ENCODE results near the gene CXCL1.
"Not testable (repeated sequence)": the region's sequence is repeated elsewhere in the genome, so short reads cannot be mapped to it uniquely, and the experiment has no call there.

The CXCL1 gene

DNA sequence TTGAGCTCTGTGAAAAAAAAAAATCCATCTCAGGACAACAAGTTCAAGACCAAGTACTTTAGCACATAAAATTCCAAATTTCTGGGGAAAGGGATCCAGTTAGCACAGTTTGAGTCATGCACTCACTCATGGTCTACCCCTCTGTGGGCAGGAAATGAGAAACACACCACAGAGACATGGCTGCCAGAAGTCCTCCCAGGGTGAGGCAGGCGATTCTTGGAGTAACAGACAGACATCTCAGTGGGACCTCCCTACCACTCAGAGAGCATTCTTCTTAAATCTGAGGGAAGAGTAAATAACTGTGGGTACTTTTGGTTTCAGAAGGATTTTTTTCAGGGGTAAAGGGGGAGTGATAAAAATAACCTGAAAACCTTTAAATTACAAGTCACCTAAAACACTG, 14.1 kb downstream of the CXCL1 start:
- no peak for DNase-seq

DNA sequence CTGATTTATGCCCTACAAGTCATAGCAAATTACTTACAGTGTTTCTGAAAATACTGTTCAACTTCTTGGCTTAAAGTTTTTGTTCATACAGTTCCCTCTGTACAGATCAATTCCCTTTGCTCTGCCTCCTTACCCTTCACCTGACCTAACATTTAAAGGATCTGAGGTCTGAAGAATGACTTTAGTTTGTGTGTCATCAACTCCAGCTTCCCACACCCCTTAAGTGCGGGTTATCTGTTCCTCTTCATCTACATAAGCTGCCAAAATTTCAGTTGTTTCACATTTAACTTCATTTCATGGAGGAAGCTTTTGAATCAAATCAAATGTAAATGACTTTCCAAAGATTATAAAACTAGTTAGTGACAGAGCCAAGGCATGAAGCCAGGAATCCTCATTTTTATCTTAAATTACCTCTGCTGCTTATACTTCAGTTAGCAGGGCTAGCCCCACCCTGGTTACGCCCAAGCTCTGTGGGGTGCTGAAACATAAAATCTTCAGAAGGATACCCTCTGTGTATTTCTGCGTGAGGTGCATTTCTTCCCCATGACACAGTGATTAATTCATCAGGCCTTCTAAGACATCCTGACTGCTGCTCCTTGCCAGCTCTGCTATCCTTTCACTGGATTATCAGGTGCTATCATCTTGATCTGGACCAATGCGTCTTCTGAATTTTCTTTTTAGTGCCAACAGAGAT, 16.5 kb downstream of the CXCL1 start:
- no peak for DNase-seq

DNA sequence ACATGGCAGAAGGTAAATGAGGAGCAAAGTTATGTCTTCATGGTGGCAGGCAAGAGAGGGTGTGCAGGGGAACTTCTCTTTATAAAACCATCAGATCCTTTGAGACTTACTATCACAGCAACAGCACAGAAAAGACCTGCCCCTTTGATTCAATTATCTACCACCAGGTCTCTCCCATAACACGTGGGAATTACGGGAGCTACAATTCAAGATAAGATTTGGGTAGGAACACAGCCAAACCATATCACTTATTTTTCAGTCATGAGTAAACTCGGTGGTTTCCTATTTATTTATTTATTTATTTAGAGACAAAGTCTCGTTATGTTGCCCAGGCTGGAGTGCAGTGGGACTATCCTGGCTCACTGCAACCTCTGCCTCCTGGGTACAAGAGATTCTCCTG, 22.1 kb downstream of the CXCL1 start:
- DNase-seq: no peak

DNA sequence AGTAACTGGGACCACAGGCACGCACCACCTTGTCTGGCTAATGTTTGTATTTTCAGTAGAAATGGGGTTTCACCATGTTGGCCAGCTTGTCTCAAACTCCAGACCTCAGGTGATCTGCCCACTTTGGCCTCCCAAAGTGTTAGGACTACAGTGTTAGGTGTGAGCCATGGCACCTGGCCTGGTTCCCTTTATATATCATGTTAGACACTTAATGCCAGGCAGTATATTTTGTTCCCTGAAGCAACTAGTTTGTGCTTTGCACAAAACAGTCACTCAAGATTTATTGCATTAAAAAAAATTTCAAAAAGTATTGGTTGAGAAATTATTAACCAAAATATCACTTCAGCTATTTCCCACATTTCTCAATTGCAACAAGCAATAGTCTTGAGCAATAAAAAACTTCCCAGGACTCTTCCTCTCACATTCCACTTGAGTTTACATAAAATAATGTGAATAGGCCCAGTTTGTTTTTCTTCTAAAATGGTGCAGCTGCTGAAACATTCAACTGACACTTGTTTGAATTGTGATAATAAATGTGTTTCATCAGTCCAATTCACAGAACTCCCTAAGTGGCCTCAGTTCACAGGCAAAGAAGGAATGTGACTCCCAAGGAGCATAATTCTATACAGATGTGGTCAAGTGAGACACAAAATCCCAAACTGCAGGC, 22.7 kb downstream of the CXCL1 start:
- no peak for DNase-seq

DNA sequence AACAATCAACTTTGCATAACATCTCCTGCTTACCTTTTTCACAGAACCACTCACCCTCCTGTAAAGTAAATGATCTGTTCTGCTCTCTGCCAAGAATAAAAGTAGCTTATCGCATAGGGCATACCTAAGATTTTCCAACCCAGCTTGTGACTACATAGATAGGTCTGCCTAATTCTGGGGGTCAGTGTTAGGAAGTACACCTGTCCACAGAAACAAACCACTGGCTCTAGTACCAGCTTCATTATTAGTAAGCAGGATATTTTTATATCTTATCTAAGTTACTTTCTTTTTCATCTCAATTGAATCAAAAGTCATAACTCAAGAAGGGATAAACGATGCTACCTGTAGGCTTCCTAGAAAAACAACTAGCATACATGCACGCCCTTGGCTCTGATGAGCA, 23.8 kb downstream of the CXCL1 start:
- no peak for DNase-seq

DNA sequence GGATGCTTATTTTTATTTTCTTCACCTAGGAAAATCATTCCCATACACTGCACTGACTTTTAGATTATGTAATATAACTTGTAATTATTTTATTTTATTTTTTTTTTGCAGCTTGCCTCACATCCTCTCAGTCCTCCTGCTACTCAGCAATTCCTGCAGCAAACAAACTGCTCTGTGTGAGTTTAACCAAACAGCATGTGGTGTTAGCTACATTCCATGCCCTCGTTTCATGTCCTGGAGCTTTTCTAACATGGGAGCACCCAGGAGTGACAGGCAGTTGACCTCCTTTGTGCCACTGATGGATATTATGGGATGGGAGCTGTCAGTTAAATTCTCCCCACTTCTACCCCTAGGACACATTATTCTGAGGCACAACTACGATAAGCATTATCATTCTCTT, 24.8 kb downstream of the CXCL1 start:
- no peak for DNase-seq

DNA sequence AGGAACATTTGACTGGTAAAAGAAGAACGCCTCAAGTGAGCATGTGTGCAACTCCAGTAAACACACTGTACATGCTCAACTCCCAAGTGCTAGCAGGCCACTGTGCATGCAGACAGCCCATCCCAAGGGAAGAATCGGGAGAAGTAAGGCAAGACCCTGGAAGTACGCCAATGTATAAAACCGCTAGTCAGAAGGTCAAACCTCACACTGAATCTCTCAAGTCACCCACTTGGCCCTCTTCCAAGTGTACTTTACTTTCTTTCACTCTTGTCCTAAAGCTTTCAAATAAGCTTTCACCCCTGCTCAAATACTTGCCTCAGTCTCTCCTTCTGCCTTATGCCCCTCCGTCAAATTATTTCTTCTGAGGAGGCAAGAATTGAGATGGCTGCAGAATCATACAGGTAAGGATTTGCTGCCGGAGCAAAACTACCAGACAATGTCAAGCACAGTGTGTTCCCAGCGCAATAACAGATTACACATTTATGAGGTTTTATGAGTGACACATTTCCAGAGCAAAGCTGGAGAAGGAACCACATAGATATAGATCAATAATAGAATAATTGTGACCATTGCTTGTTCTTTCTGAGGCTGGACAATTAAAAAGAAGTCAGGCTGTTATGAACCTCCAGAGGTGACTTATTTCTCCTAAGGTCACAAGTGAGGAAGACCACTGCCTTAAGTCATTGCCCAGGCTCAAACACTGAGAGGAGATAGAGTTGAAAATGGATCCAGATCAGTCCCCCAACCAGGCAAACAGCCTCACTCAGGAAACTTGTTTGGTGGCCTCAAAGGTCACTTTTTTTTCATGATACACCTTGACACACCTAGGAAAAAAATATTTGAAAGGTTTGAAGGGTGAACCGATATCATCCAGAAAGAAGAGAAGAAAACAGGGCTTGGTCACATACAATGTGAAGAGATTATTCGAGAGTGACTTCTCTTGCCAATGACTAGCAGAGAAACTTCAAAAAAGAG, 26.3 kb downstream of the CXCL1 start:
- no peak for DNase-seq

DNA sequence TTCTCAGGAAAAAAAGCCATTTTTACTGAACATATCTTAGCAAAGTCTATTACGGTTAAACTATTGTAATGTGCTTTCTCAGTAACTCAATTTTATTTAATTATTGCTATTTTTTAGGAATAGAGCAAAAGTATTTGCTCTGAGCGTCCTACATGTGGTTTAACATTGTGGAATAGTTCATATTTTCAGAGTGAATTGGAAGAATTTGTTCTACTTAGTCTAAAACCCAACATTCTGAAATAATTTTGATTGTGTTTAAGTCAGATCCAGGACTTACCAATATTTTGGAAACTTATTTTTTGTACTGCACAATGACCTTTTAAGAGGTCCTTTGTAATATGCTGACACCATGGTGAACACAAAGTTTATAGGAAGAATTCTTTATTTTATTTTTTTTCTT, 27.2 kb downstream of the CXCL1 start:
- no peak for DNase-seq

DNA sequence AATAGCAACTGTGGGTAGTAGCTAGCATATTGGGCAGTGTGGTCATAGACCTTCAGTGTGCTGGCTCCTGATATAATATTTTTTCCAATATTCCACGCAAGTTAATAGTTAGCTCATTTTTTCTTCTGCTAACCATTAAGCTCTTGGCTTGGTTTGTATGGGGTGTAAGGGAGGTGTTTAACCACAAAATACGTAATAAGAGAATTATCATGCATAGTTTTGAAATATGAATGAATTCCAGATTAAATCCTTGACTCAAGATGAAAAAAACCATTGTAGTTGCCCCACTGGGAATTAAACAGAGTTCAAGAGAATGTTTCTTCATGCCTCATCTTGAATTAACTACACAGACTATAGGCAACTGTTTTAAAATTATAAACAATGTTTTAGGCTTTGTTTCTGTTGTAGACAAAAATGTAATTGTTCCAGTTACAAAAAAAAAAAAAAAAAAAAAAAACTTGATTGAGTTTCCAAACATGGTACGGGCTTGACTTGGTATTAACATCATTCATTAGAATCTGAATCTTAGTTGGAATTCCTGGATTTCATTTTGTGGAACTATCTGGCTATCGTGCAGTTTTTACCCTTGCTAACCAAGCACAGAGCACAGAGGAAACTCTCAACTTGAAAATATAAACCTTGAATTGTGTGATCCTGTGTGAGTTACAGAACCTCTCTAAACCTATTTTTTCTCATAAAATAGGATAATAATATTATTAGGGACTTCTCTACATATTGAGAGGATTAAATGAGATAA, 28.4 kb downstream of the CXCL1 start:
- DNase-seq: no peak

DNA sequence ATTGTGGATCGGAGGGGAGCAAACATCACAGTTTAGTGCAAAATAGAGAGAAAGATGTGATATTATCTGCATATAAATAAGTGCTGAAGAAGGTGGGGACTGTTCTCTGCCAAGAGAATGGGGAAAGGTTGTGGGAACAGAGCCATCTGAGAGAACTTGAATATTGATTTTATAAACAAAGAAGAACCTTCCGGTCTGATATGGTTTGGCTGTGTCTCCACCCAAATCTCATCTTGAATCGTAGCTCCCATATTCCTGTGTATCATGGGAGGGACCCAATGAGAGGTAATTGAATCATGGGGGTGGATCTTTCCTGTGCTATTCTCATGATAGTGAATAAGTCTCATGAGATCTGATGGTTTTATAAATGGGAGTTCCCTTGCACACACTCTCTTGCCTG, 30.1 kb downstream of the CXCL1 start:
- DNase-seq: not testable (repeated sequence)

DNA sequence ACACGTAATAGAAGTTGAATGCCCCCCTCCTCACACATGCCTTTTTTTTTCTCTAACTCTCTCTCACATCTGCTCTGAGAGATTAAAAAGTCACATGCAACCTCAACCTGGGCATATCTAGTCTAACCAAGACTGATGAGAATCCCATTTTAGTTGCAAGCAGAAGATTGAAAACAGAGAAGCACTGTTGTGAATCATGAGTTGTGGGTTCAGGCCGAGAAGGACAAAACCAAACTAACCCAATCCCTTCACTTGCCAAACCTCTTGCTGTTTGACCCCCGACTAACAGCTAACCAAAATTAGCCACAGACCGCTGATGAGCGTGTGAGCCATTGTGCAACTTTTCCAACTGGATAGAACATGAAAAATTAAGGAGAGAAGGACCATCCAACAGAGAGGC, 31.8 kb downstream of the CXCL1 start:
- peak; percentile 26 for DNase-seq

DNA sequence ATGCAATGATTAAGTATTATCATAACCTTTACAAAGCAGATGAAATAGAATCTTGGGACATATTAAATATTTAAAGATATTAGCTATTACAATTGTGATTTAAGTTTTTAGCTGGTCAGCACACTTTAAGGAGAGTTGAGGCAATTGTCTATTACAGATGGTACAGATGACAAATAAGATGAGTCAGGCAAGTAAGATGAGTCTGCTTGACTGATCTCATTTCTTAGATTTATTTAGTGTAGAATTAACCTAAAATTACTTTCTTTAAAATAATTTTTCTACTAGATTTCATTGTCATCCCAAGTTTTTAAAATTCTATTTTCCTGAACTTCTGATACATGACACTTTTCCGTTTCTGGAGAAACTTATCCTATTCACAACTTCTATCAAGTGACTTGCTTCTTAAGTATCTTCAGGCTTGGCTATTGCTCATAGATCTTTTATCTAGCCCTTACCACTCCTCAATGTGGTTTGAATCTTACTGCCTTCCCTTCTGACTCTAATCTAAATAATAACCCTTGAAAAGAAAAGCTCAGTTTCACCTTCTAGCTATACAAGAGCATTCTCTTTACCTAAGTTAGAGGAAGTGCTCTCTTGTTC, 32.9 kb downstream of the CXCL1 start:
- no peak for DNase-seq

DNA sequence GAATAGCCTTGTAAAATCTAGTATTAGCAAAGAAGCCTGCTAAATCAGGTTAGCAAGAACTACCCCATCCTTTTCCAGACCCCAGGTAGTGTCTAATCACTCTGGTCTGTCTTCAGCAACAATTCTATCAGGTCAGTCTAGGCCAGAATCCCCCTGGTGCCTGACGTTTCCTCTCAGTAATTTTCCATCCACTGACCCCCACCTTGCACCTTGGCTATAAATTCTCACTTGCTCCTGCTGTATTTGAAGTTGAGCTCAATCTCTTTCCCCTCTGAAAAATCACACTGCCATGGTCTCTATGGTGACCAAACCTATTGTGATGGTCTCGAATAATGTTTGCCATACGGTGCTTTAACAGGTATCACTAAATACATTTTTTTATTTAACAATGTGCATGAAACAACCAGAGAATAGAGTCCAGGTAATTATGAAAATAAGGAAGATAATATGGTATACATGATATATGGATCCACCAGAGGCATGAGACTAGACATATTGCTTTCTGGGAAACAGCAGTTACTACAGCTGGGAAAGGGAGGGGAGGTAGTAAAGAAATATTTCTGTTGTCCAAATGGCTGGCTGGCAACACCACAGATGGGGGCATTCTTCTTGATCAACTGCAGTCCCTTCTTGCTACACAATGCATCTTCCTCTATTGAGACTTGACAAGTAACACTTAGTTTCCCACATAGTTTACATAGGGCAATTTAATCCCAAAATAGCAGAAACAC, 33.8 kb downstream of the CXCL1 start:
- no peak for DNase-seq

DNA sequence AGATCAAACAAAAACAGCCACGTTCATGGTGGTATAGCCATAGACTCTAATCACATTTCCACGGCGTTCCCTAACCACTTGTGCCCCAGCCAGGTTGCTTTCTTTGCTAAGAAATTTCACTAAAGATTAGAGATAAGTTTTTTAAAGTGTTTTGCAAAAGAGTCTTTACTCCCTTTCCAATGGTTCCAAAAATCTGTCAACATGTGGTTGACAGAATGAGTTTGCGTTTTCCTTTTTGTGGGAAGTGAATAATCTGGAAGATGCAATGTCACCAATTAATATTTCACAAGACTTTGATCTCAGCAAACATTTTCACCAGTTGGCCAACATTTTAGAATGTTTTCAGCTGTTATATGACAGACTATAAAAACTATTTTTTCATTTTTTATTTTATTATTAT, 35.3 kb downstream of the CXCL1 start:
- DNase-seq: no peak

DNA sequence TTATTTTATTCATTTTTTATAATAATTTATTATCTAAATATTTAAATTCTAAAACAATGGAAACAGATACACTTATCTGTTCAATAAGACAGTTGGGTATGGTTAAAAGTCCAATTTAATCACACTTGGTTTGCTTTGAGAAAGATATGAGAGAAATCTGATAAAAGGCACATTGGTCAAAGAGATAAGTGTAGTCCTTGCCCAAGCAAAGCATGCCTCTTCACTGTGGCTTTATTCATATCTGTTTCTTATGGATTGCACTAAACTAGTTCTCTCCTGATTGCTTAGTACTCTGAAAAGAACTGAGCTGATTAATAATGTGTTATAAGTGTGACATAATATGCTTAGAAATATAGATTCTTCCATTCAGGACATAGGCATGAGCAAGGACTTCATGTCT, 39.8 kb downstream of the CXCL1 start:
- DNase-seq: no peak

DNA sequence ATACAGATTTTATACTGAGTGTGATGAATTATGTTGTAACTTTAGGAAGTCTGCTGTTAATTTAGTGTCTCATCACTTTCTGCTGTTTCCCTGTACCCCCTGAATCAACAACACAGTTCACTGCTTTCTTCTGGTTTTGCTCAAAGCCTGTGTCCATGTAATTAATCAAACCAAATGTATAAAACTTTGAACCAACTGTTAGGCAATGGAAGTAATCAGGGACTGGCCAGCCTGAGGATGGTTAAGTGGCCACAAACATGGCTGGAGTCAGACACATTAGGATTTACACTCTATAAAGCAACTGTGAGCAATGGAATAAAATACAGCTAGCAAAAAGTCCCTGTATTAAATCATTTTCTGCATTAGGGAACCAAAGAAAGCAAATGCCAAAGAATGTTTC, 42.6 kb downstream of the CXCL1 start:
- DNase-seq: no peak

DNA sequence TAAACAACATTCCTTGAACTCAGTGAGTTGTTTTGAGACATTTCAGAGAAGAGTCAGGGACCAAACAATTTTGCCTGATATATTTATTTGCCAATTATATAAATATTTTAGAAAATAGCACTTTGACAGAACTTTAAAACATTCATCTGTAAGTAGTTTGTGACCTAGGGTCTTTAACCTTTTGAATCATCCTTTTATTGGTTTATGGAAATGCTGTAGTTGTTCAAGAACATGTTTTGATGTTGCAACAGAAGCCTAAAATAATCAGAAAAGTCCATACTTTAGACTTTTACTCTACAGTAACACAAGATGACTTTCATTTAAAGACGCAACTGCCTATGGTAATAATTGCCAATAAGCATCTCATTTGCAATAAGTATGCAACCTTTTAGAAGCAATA, 43.0 kb downstream of the CXCL1 start:
- no peak for DNase-seq

DNA sequence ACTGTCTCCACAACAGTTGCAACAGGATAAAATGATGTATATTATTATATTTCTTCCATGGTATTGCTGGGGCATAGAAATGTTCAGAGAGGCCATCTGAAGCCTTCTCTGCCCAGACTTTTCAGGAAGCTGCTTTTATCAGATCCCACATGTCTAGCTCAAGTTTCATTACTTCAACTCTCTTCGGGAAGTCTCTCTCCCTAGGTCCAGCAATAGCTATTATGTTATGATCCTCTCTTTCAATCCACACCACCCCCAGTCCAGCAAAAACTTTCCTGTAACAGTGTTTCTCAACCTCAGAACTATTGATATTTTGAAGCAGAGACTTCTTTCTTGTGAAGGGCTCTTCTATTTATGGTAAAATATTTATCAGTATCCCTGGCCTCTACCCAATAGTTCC, 44.9 kb downstream of the CXCL1 start:
- no peak for DNase-seq

DNA sequence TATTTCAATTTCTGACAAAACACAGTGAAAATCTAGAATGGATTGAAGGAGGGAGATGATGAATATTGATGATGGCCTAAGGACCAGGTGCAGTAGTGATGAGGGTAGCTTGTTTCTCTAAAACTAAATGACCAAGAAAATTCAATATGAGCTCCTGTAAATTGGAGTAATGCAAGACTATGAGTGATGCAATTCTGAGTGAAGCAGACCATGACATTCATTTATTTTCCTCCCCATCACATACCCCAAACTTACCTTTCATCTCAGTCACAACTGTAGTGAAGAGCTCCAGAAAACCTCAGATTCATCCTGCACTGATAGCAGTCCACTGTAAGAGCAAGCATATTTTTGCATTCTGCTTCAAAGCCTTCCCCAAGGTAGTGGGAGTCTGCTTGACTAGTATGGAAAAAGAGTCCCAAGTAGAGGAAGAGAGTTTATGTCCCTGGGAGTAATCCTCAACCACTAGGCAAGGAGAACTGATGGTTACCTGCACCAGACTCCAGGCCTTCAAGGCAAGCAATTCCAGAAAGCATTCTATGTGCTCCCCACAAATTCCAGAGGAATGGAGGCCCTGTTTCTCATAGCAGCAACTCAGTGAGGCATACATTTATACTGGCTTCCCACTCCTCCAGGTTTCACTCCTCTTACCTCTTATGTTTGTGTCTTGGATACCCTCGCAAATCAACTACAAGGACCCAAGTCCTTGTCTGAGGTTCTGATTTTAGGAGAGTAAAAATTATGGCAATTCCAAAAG, 47.2 kb downstream of the CXCL1 start:
- no peak for DNase-seq

DNA sequence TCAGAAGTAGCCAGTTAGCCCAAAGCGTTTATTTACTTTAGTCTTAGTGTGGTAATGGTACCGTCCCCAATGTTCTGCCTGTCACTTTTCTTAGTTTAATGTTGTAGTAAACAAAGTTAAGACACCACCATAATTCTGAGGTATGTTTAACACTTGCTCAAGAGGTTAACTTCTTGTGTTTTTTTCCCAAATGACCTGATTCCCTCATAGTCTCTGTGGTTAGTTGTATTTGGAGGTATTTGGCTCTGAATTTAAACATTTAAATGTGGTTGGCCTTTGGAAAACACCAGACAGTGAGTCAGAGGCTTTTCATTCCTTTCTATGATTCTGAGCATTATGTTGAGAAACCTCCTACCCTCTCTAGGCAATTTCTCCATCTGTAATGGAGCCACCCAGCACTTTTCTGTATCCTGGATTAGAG, 47.9 kb downstream of the CXCL1 start:
- no peak for DNase-seq

DNA sequence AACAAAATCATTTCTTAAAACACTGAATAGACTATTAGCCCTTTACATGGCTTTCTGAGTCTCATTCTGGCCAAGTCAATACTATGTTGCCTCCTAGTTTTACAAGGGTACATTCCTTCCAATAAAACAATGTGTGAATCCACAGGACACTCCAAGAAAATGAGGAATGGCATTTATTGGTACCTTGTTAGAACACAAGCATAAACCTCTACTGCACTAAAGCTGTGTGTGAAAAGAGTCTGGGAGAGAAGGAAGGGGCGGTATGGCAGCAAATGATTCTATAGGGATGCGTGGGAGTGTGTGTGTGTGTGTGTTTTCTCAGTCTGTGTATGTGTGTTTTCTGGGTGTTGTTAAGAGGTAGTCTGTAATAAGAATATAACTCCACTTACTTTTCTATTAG, 48.9 kb downstream of the CXCL1 start:
- no peak for DNase-seq

Measured in left hindlimb (tissue), 1 donor.